Hepatocyte (in vitro differentiated cells): ENCODE measurements around the gene ACO2.

ENCODE experiments used
- CTCF ChIP-seq: fragments of 200-600 bp; sonication (generic); IDR thresholded peaks from 2 replicates; pipeline ENCODE4 v1.5.1; 2016; ENCODE audit warnings: antibody characterized with exemption, mild to moderate bottlenecking; ENCODE audit not compliant: poor library complexity
- EZH2 ChIP-seq: fragments of 200-600 bp; sonication (generic); IDR thresholded peaks from 2 replicates; pipeline ENCODE4 v1.6.1; 2016; ENCODE audit warnings: antibody characterized with exemption, mild to moderate bottlenecking, borderline replicate concordance
- EZH2phosphoT487 ChIP-seq: fragments of 200-600 bp; sonication (generic); IDR thresholded peaks from one replicate; pipeline ENCODE4 v1.6.1; 2018; ENCODE audit warnings: antibody characterized with exemption, mild to moderate bottlenecking, low read depth, moderate library complexity; ENCODE audit not compliant: unreplicated experiment, severe bottlenecking

DNA sequence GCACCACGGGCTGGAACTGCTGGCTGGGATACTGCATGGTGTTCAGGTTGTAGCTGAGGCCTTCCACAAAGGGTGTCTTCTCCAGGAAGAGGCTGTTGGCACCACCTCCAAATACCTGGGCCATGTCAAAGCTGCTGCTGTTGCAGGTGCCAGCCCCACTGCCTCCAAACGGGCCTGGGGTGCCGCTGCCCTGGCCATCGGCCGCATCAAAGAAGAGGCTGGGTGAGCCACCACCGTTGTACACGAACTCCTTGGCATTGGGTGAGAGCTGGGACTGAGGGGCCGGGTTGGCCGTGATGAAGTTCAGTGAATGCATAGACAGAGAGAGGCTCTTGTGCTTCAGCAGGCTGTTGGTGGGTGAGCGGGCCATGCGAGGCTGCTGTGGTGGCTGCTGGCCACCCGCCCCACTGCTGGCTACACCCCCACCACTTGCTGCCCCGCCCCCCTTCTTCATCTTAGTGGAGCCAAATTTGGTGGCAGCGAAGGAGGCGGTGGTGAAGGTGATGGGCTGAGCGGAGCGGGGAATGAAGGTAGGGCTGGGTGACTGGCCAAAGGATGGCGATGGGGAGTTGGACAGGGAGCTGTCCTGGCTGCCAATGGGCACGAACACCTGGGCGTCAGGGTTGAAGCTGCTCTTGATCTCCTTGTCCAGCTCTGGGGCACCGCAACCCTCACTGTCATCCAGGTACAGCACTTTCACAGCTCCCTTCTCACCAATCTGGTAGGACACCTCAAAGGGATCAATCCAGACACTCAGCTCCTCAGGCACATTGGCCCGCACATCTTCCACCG lies 32.4 kb upstream of the ACO2 start:
- no peak for TF ChIP-seq CTCF
- no peak for TF ChIP-seq EZH2
- no peak for TF ChIP-seq EZH2phosphoT487
